Neutrophil (primary cell): ENCODE results near the gene UBE2H.

Experiments used
- H3K27ac ChIP-seq: fragments of 200-600 bp; sonication (generic); 2 replicates; pipeline ENCODE4 v1.5.1; 2016; ENCODE audit warnings: mild to moderate bottlenecking, moderate library complexity
- H3K27me3 ChIP-seq: fragments of 200-600 bp; sonication (generic); 2 replicates; pipeline ENCODE4 v1.6.0; 2016; ENCODE audit warnings: mild to moderate bottlenecking
- H3K36me3 ChIP-seq: fragments of 200-600 bp; sonication (generic); 2 replicates; pipeline ENCODE4 v1.5.1; 2017
- H3K4me1 ChIP-seq, 2 experiments: fragments of 200-600 bp in 1 of 2; sonication (generic) in 1 of 2; 1 replicate in 1 of 2; 2 replicates in 1 of 2; pipeline versions ENCODE4 v1.5.1 to v1.6.1; 2013 to 2016; ENCODE audit warnings: low read depth in 1 of 2, low read length in 1 of 2, mild to moderate bottlenecking in 1 of 2, moderate library complexity in 1 of 2; ENCODE audit not compliant: control insufficient read depth in 1 of 2, insufficient read depth in 1 of 2
- H3K4me3 ChIP-seq, 2 experiments: fragments of 200-600 bp in 1 of 2; sonication (generic) in 1 of 2; 1 replicate in 1 of 2; 2 replicates in 1 of 2; pipeline ENCODE4 v1.5.1; 2013 to 2016; ENCODE audit warnings: low read depth in 1 of 2, low read length in 1 of 2, mild to moderate bottlenecking in 1 of 2, moderate library complexity in 1 of 2
- H3K9me3 ChIP-seq: fragments of 200-600 bp; sonication (generic); 2 replicates; pipeline ENCODE4 v1.5.1; 2016
- TF ChIP-seq, protein P1 (sequence below): fragments of 200-600 bp; sonication (generic); IDR thresholded peaks from 2 replicates; pipeline ENCODE4 v1.5.1; 2016; ENCODE audit warnings: antibody characterized with exemption

UBE2H gene

GRCh38 chr7:129948877-129949291, 3.9 kb downstream of the UBE2H start:
- H3K27me3 ChIP-seq, result no peaks in the 10 kb centered on the region
- H3K27ac ChIP-seq, result peak overlapping the region; percentile 94
- TF ChIP-seq, protein P1, sequence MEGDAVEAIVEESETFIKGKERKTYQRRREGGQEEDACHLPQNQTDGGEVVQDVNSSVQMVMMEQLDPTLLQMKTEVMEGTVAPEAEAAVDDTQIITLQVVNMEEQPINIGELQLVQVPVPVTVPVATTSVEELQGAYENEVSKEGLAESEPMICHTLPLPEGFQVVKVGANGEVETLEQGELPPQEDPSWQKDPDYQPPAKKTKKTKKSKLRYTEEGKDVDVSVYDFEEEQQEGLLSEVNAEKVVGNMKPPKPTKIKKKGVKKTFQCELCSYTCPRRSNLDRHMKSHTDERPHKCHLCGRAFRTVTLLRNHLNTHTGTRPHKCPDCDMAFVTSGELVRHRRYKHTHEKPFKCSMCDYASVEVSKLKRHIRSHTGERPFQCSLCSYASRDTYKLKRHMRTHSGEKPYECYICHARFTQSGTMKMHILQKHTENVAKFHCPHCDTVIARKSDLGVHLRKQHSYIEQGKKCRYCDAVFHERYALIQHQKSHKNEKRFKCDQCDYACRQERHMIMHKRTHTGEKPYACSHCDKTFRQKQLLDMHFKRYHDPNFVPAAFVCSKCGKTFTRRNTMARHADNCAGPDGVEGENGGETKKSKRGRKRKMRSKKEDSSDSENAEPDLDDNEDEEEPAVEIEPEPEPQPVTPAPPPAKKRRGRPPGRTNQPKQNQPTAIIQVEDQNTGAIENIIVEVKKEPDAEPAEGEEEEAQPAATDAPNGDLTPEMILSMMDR, result no peak
- no peaks in the 10 kb centered on the region for H3K36me3 ChIP-seq
- H3K9me3 ChIP-seq, result no peaks in the 10 kb centered on the region
- peaks cover 42 to 49% of the 10 kb centered on the region in 2 experiments for H3K4me1 ChIP-seq
- peak overlapping the region; percentile 51 to 88 for H3K4me3 ChIP-seq

- Histone ChIP-seq H3K27me3 (no peaks in the 10 kb centered on the region), H3K9me3 (no peaks in the 10 kb centered on the region), H3K36me3 (peaks cover 3% of the 10 kb centered on the region), H3K4me1 (peaks cover 42 to 49% of the 10 kb centered on the region in 2 experiments), H3K27ac (peak overlapping the region; percentile 94), H3K4me3 (no peak overlapping the region)
- TF ChIP-seq, protein P1, result no peak
Measured at GRCh38 chr7:129948338-129948737, 4.4 kb downstream of the UBE2H start.

GRCh38 chr7:129947701-129948100, 5.1 kb downstream of the UBE2H start:
- TF ChIP-seq, protein P1, result no peak

GRCh38 chr7:129947049-129947448, 5.7 kb downstream of the UBE2H start:
- H3K4me1 ChIP-seq, result peaks cover 40 to 43% of the 10 kb centered on the region in 2 experiments
- H3K36me3 ChIP-seq, result peaks cover 9% of the 10 kb centered on the region
- no peak overlapping the region for H3K4me3 ChIP-seq
- H3K27me3 ChIP-seq, result no peaks in the 10 kb centered on the region
- H3K9me3 ChIP-seq, result no peaks in the 10 kb centered on the region
- H3K27ac ChIP-seq, result peak overlapping the region; percentile 17
- TF ChIP-seq, protein P1, result no peak

More at GRCh38 chr7:129947701-129948100, 5.1 kb downstream of the UBE2H start:
- no peak overlapping the region for H3K4me3 ChIP-seq
- peaks cover 9% of the 10 kb centered on the region for H3K36me3 ChIP-seq
- no peaks in the 10 kb centered on the region for H3K27me3 ChIP-seq
- H3K9me3 ChIP-seq, result no peaks in the 10 kb centered on the region
- H3K4me1 ChIP-seq, result peaks cover 40 to 43% of the 10 kb centered on the region in 2 experiments
- peak overlapping the region; percentile 17 for H3K27ac ChIP-seq

- Histone ChIP-seq H3K27ac (no peak overlapping the region), H3K4me1 (peaks cover 33 to 37% of the 10 kb centered on the region in 2 experiments), H3K27me3 (no peaks in the 10 kb centered on the region), H3K4me3 (no peak overlapping the region), H3K36me3 (peaks cover 9% of the 10 kb centered on the region), H3K9me3 (no peaks in the 10 kb centered on the region)
- TF ChIP-seq, protein P1, result no peak
Measured at GRCh38 chr7:129946282-129946681, 6.5 kb downstream of the UBE2H start.

DNA sequence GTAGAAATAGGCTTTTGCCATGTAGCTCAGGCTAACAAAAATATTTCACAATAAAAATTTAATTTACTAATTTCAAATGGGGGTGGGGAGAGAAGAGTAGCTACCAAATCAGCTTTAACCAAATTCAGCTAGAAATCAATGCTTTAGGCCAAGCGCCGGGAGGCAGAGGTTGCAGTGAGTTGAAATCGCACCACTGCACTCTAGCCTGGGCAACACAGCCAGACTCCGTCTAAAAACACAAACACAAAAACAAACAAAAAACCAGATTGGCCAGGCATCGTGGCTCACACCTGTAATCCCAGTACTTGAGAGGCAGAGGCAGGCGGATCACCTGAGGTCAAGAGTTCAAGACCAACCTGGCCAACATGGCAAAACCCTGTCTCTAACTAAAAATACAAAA, 9.4 kb downstream of the UBE2H start:
- TF ChIP-seq, protein P1, result no peak
- no peak overlapping the region for H3K4me3 ChIP-seq
- no peak overlapping the region for H3K27ac ChIP-seq
- peaks cover 9% of the 10 kb centered on the region for H3K36me3 ChIP-seq
- H3K4me1 ChIP-seq, result peaks cover 4 to 8% of the 10 kb centered on the region in 2 experiments
- no peaks in the 10 kb centered on the region for H3K9me3 ChIP-seq
- H3K27me3 ChIP-seq, result no peaks in the 10 kb centered on the region
